ENCODE results near the gene IGLL5.

Gene IGLL5

GRCh38 chr22:22936915-22937656, 49.5 kb downstream of the IGLL5 start:
- no peak overlapping the region for H3K27ac Mint-ChIP-seq
- no peaks in the 10 kb centered on the region for H3K4me1 Mint-ChIP-seq (ENCODE audit: low read depth)
- H3K9me3 Mint-ChIP-seq (ENCODE audit: low read depth), result no peaks in the 10 kb centered on the region
- H3K4me3 Mint-ChIP-seq, result no peak overlapping the region
- no peaks in the 10 kb centered on the region for H3K27me3 Mint-ChIP-seq
- no peaks in the 10 kb centered on the region for H3K36me3 Mint-ChIP-seq

GRCh38 chr22:22937894-22938480, 50.4 kb downstream of the IGLL5 start:
- H3K4me3 Mint-ChIP-seq, result no peak overlapping the region
- no peak overlapping the region for H3K27ac Mint-ChIP-seq
- no peaks in the 10 kb centered on the region for H3K9me3 Mint-ChIP-seq (ENCODE audit: low read depth)
- H3K27me3 Mint-ChIP-seq, result no peaks in the 10 kb centered on the region
- H3K4me1 Mint-ChIP-seq (ENCODE audit: low read depth), result no peaks in the 10 kb centered on the region
- no peaks in the 10 kb centered on the region for H3K36me3 Mint-ChIP-seq

GRCh38 chr22:22938672-22939587, 51.3 kb downstream of the IGLL5 start:
- Mint-ChIP-seq H3K4me1 (ENCODE audit: low read depth) (no peaks in the 10 kb centered on the region), H3K27ac (no peak overlapping the region), H3K9me3 (ENCODE audit: low read depth) (no peaks in the 10 kb centered on the region), H3K36me3 (no peaks in the 10 kb centered on the region), H3K27me3 (no peaks in the 10 kb centered on the region), H3K4me3 (no peak overlapping the region)

GRCh38 chr22:22939588-22940368, 52.2 kb downstream of the IGLL5 start:
- Mint-ChIP-seq H3K4me1 (ENCODE audit: low read depth) (no peaks in the 10 kb centered on the region), H3K27me3 (no peaks in the 10 kb centered on the region), H3K27ac (no peak overlapping the region)

GRCh38 chr22:22940961-22941605, 53.5 kb downstream of the IGLL5 start:
- H3K36me3 Mint-ChIP-seq, result no peaks in the 10 kb centered on the region
- no peaks in the 10 kb centered on the region for H3K9me3 Mint-ChIP-seq (ENCODE audit: low read depth)
- H3K27ac Mint-ChIP-seq, result no peak overlapping the region
- no peaks in the 10 kb centered on the region for H3K27me3 Mint-ChIP-seq
- no peaks in the 10 kb centered on the region for H3K4me1 Mint-ChIP-seq (ENCODE audit: low read depth)
- no peak overlapping the region for H3K4me3 Mint-ChIP-seq

More at GRCh38 chr22:22939588-22940368, 52.2 kb downstream of the IGLL5 start:
- Mint-ChIP-seq H3K4me3 (no peak overlapping the region), H3K36me3 (no peaks in the 10 kb centered on the region), H3K9me3 (ENCODE audit: low read depth) (no peaks in the 10 kb centered on the region)

- no peak overlapping the region for H3K4me3 Mint-ChIP-seq
- no peaks in the 10 kb centered on the region for H3K4me1 Mint-ChIP-seq (ENCODE audit: low read depth)
- no peak overlapping the region for H3K27ac Mint-ChIP-seq
Observed at GRCh38 chr22:22941831-22942510, 54.4 kb downstream of the IGLL5 start.

GRCh38 chr22:22942511-22943329, 55.1 kb downstream of the IGLL5 start:
- no peaks in the 10 kb centered on the region for H3K9me3 Mint-ChIP-seq (ENCODE audit: low read depth)
- no peaks in the 10 kb centered on the region for H3K4me1 Mint-ChIP-seq (ENCODE audit: low read depth)
- no peak overlapping the region for H3K4me3 Mint-ChIP-seq
- H3K36me3 Mint-ChIP-seq, result no peaks in the 10 kb centered on the region
- H3K27me3 Mint-ChIP-seq, result no peaks in the 10 kb centered on the region
- no peak overlapping the region for H3K27ac Mint-ChIP-seq

More at GRCh38 chr22:22941831-22942510, 54.4 kb downstream of the IGLL5 start:
- H3K36me3 Mint-ChIP-seq, result no peaks in the 10 kb centered on the region
- H3K9me3 Mint-ChIP-seq (ENCODE audit: low read depth), result no peaks in the 10 kb centered on the region
- H3K27me3 Mint-ChIP-seq, result no peaks in the 10 kb centered on the region

- Mint-ChIP-seq H3K27ac (no peak overlapping the region), H3K27me3 (no peaks in the 10 kb centered on the region), H3K4me1 (ENCODE audit: low read depth) (no peaks in the 10 kb centered on the region), H3K4me3 (no peak overlapping the region), H3K36me3 (no peaks in the 10 kb centered on the region), H3K9me3 (ENCODE audit: low read depth) (no peaks in the 10 kb centered on the region)
Observed at GRCh38 chr22:22943521-22944267, 56.1 kb downstream of the IGLL5 start.

GRCh38 chr22:22944268-22944985, 56.8 kb downstream of the IGLL5 start:
- Mint-ChIP-seq H3K27me3 (no peaks in the 10 kb centered on the region), H3K4me3 (no peak overlapping the region), H3K36me3 (no peaks in the 10 kb centered on the region), H3K9me3 (ENCODE audit: low read depth) (no peaks in the 10 kb centered on the region), H3K4me1 (ENCODE audit: low read depth) (no peaks in the 10 kb centered on the region), H3K27ac (no peak overlapping the region)

- no peak overlapping the region for H3K4me3 Mint-ChIP-seq
- H3K36me3 Mint-ChIP-seq, result no peaks in the 10 kb centered on the region
- H3K4me1 Mint-ChIP-seq (ENCODE audit: low read depth), result no peaks in the 10 kb centered on the region
- no peak overlapping the region for H3K27ac Mint-ChIP-seq
- H3K27me3 Mint-ChIP-seq, result no peaks in the 10 kb centered on the region
- H3K9me3 Mint-ChIP-seq (ENCODE audit: low read depth), result no peaks in the 10 kb centered on the region
Observed at GRCh38 chr22:22945195-22945594, 57.6 kb downstream of the IGLL5 start.
